Mammary epithelial cell (primary cell): ENCODE data around the gene GRK4.

ENCODE experiments used
- CTCF ChIP-seq, 2 donors: IDR thresholded peaks in 1 of 2; conservative IDR thresholded peaks in 1 of 2; 2 replicates each; pipeline ENCODE4 v1.5.1; 2011 to 2012; ENCODE audit warnings: inconsistent platforms in 2 of 2, low read length in 2 of 2, mild to moderate bottlenecking in 2 of 2, control low read depth in 1 of 2, low read depth in 1 of 2; ENCODE audit not compliant: insufficient read depth in 1 of 2; ENCODE audit errors: extremely low read depth in 1 of 2
- EZH2 ChIP-seq: IDR thresholded peaks from 2 replicates; pipeline ENCODE4 v1.6.1; 2012; ENCODE audit warnings: low read length, inconsistent platforms, borderline replicate concordance

- no peak for TF ChIP-seq EZH2
- TF ChIP-seq CTCF (conservative IDR thresholded peaks at IDR 0.05 in 1 of 2, IDR thresholded peaks at IDR 0.05 in 1 of 2; ENCODE audit: extremely low read depth in 1 of 2, insufficient read depth in 1 of 2, low read depth in 1 of 2, low read length in 2 of 2) = no peak
Observed at GRCh38 chr4:2964706-2965258, 1.4 kb downstream of the GRK4 start.
